ENCODE results near the gene DGCR6L.

DNA sequence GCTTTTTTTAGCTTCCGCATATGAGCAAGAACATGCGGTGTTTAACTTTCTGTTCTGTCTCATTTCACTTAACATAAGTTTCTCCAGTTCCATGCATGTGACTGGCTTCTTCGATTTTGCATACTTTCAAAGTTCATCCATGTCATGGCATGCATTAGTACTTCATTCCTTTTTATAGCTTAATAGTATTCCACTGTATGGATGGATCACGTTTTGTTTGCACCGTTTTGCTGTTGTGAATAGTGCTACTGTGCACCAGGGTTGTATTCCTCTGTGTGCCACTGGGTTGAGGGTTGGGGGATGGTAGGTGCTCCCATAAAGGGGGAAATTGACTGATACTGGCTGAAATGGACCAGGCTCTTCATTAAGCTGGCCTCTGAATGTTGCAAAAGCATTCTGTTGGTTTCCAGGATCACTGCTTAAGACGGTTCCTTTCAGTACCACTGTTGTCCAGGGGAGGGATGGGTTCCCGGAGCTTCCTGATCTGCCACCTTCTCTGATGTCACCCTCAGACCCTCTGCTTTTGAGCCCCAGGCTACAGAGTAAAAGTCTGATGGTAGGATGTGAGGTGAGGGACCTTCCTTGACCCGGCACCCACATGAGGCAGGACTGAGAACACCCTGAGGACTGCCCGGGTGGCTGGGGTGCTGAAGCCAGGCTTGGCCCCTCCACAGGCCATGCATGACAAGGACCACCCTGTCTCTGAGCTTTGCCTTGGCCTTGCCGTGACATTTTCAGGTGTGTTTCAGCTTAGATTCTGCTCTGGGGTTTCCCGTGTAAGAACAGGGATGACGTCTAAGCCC is 24.4 kb downstream of the DGCR6L start:
- TF ChIP-seq POLR2AphosphoS5 (IDR thresholded peaks at IDR 0.05) (no peak), POLR2A (IDR thresholded peaks at IDR 0.05) (no peak)

Measured in transverse colon (tissue), 3 donors.